Keratinocyte (primary cell): ENCODE results near the gene C5orf22. TPM values are rescaled to one million over a fixed set of nuclear protein-coding genes. Genes with fewer than 3 reads are reported as not detected.

ENCODE experiments used
- DNase-seq: peaks from one replicate; pipeline ENCODE4 v3.0.0-alpha.2; 2011; ENCODE audit warnings: low read depth, missing footprints, low spot score
- FAIRE-seq: peaks from 2 replicates; lab custom pipeline; 2011; peaks lifted over from hg19 to GRCh38; lab: Jason Lieb, UNC
- H2AFZ ChIP-seq: 2 replicates; pipeline ENCODE4 v1.6.0; 2012; ENCODE audit warnings: low read length, control low read depth, inconsistent platforms; ENCODE audit not compliant: control insufficient read depth
- H3K27ac ChIP-seq: 2 replicates; pipeline ENCODE4 v1.5.1; 2011; ENCODE audit warnings: low read length; ENCODE audit not compliant: control insufficient read depth, insufficient read depth
- H3K27me3 ChIP-seq: 3 replicates; pipeline ENCODE4 v1.6.0; 2011; ENCODE audit warnings: low read length; ENCODE audit not compliant: control insufficient read depth, insufficient read depth; ENCODE audit errors: extremely low read depth
- H3K36me3 ChIP-seq, 2 experiments: 2 replicates in 1 of 2; 3 replicates in 1 of 2; pipeline ENCODE4 v1.5.1; 2011; ENCODE audit warnings: low read length in 2 of 2, mild to moderate bottlenecking in 1 of 2; ENCODE audit not compliant: control insufficient read depth in 2 of 2, insufficient read depth in 2 of 2; ENCODE audit errors: extremely low read depth in 1 of 2
- H3K4me1 ChIP-seq: 3 replicates; pipeline ENCODE4 v1.5.1; 2011; ENCODE audit warnings: low read length; ENCODE audit not compliant: control insufficient read depth, insufficient read depth; ENCODE audit errors: extremely low read depth
- H3K4me2 ChIP-seq: 3 replicates; pipeline ENCODE4 v1.6.0; 2011; ENCODE audit warnings: low read depth, low read length; ENCODE audit not compliant: control insufficient read depth, insufficient read depth; ENCODE audit errors: extremely low read depth
- H3K4me3 ChIP-seq, 3 experiments: fragments of 200-600 bp in 1 of 3; sonication (generic) in 1 of 3; 2 replicates in 2 of 3; 3 replicates in 1 of 3; pipeline ENCODE4 v1.5.1; 2011 to 2016; ENCODE audit warnings: low read length in 3 of 3, mild to moderate bottlenecking in 3 of 3, control low read depth in 2 of 3, inconsistent platforms in 1 of 3, low read depth in 1 of 3, mixed read lengths in 1 of 3, mixed run types in 1 of 3, moderate library complexity in 1 of 3; ENCODE audit not compliant: control insufficient read depth in 2 of 3, insufficient read depth in 2 of 3; ENCODE audit errors: extremely low read depth in 1 of 3
- H3K79me2 ChIP-seq: 2 replicates; pipeline ENCODE4 v1.6.0; 2012; ENCODE audit warnings: low read length; ENCODE audit not compliant: control insufficient read depth, insufficient read depth
- H3K9ac ChIP-seq: 3 replicates; pipeline ENCODE4 v1.6.0; 2011; ENCODE audit warnings: low read length; ENCODE audit not compliant: control insufficient read depth, insufficient read depth; ENCODE audit errors: extremely low read depth
- H3K9me1 ChIP-seq: 3 replicates; pipeline ENCODE4 v1.6.0; 2011; ENCODE audit warnings: low read length; ENCODE audit not compliant: control insufficient read depth, insufficient read depth; ENCODE audit errors: extremely low read depth
- H3K9me3 ChIP-seq: 2 replicates; pipeline ENCODE4 v1.5.1; 2012; ENCODE audit warnings: low read depth, low read length; ENCODE audit not compliant: control insufficient read depth
- H4K20me1 ChIP-seq: 3 replicates; pipeline ENCODE4 v1.6.0; 2011; ENCODE audit warnings: low read length; ENCODE audit not compliant: control insufficient read depth, insufficient read depth; ENCODE audit errors: extremely low read depth
- EZH2 ChIP-seq: IDR thresholded peaks from one replicate; pipeline ENCODE4 v1.6.1; 2012; ENCODE audit warnings: inconsistent platforms, mild to moderate bottlenecking, low read length, moderate library complexity
- dilution Hi-C: fragments of 300-500 bp; cut with MboI; formaldehyde crosslinking; loops from one replicate; pipeline ENCODE4 v1.7.0; 2020; ENCODE audit warnings: low sequenced_read_pairs; ENCODE audit not compliant: extremely low pct_ligation_motif_present
- polyA plus RNA-seq, 5 experiments: library from polyadenylated mRNA; depleted of rRNA in 3 of 5; stranded (reverse) in 3 of 5; stranded (forward) in 1 of 5; unstranded in 1 of 5; fragments of >200 nt; gene quantifications; 1 replicate in 1 of 5; 2 replicates in 3 of 5; 3 replicates in 1 of 5; pipeline versions ENCODE4 v1.2.1 to v1.2.3, GENCODE V29; 2011 to 2012; ENCODE audit warnings: missing spikeins in 2 of 5, low read depth in 1 of 5, low replicate concordance in 1 of 5
- TF ChIP-seq, protein P1 (sequence below), 3 experiments: IDR thresholded peaks in 1 of 3; conservative IDR thresholded peaks in 1 of 3; optimal IDR thresholded peaks in 1 of 3; 2 replicates in 2 of 3; 3 replicates in 1 of 3; pipeline versions ENCODE3 to v1.5.1; 2011; ENCODE audit warnings: low read length in 3 of 3, mild to moderate bottlenecking in 3 of 3, moderate library complexity in 2 of 3, control low read depth in 1 of 3, inconsistent platforms in 1 of 3; ENCODE audit not compliant: insufficient read depth in 2 of 3; ENCODE audit errors: extremely low read depth in 1 of 3

C5orf22 gene
- polyA plus RNA-seq, 1 donor (not counting 4 experiments of a cell fraction or from before 2014, with no cell fraction given) = 27.6 TPM

GRCh38 chr5:31530541-31531265, 1.4 kb upstream of the C5orf22 start:
- Histone ChIP-seq H3K4me1 (peaks cover 11% of the 10 kb centered on the region), H4K20me1 (no peaks in the 10 kb centered on the region), H3K9ac (peak overlapping the region; percentile 84), H3K27ac (peak overlapping the region; percentile 71), H2AFZ (no peak overlapping the region), H3K79me2 (peaks cover 47% of the 10 kb centered on the region), H3K27me3 (no peaks in the 10 kb centered on the region), H3K4me3 (peak overlapping the region; percentile 69 to 97 (median 96)), H3K9me1 (no peaks in the 10 kb centered on the region), H3K36me3 (peaks cover 9 to 10% of the 10 kb centered on the region in 2 experiments), H3K4me2 (peak overlapping the region; percentile 66), H3K9me3 (no peaks in the 10 kb centered on the region)
- TF ChIP-seq, protein P1, sequence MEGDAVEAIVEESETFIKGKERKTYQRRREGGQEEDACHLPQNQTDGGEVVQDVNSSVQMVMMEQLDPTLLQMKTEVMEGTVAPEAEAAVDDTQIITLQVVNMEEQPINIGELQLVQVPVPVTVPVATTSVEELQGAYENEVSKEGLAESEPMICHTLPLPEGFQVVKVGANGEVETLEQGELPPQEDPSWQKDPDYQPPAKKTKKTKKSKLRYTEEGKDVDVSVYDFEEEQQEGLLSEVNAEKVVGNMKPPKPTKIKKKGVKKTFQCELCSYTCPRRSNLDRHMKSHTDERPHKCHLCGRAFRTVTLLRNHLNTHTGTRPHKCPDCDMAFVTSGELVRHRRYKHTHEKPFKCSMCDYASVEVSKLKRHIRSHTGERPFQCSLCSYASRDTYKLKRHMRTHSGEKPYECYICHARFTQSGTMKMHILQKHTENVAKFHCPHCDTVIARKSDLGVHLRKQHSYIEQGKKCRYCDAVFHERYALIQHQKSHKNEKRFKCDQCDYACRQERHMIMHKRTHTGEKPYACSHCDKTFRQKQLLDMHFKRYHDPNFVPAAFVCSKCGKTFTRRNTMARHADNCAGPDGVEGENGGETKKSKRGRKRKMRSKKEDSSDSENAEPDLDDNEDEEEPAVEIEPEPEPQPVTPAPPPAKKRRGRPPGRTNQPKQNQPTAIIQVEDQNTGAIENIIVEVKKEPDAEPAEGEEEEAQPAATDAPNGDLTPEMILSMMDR (optimal IDR thresholded peaks at IDR 0.05 in 1 of 3, IDR thresholded peaks at IDR 0.05 in 1 of 3, conservative IDR thresholded peaks at IDR 0.05 in 1 of 3; ENCODE audit: extremely low read depth in 1 of 3, insufficient read depth in 2 of 3, low read length in 3 of 3) = no peak
- TF ChIP-seq EZH2 = no peak
- FAIRE-seq (no peak), DNase-seq (no peak)
- dilution Hi-C loops = no loop called here

- dilution Hi-C loops = no loop called here
- no peaks in the 10 kb centered on the region for H4K20me1 ChIP-seq
- H3K4me1 ChIP-seq = peaks cover 11% of the 10 kb centered on the region
- DNase-seq (no peak), FAIRE-seq (no peak)
- H3K4me3 ChIP-seq = peak overlapping the region; percentile 69 to 97 (median 96)
- TF ChIP-seq, protein P1 (optimal IDR thresholded peaks at IDR 0.05 in 1 of 3, IDR thresholded peaks at IDR 0.05 in 1 of 3, conservative IDR thresholded peaks at IDR 0.05 in 1 of 3; ENCODE audit: extremely low read depth in 1 of 3, insufficient read depth in 2 of 3, low read length in 3 of 3) = no peak
- no peak for TF ChIP-seq EZH2
- peak overlapping the region; percentile 71 for H3K27ac ChIP-seq
- peak overlapping the region; percentile 84 for H3K9ac ChIP-seq
- H3K9me3 ChIP-seq = no peaks in the 10 kb centered on the region
- H2AFZ ChIP-seq = peak overlapping the region; percentile 83
- H3K27me3 ChIP-seq = no peaks in the 10 kb centered on the region
- H3K36me3 ChIP-seq = peaks cover 5 to 10% of the 10 kb centered on the region in 2 experiments
- H3K9me1 ChIP-seq = no peaks in the 10 kb centered on the region
- peaks cover 47% of the 10 kb centered on the region for H3K79me2 ChIP-seq
- H3K4me2 ChIP-seq = peak overlapping the region; percentile 66
Observed at GRCh38 chr5:31531543-31531887, 586 bp upstream of the C5orf22 start.
